SH-SY5Y (cell line): ENCODE data around the gene SOX10.

ENCODE experiments used
- GATA2 ChIP-seq: IDR thresholded peaks from 2 replicates; pipeline ENCODE4 v1.6.1; 2011; ENCODE audit warnings: mild to moderate bottlenecking, low read depth, low read length
- GATA3 ChIP-seq: IDR thresholded peaks from 2 replicates; pipeline ENCODE4 v1.6.1; 2011; ENCODE audit warnings: low read depth, mild to moderate bottlenecking, low read length, moderate library complexity

- no peak for TF ChIP-seq GATA2
- TF ChIP-seq GATA3: no peak
Measured at GRCh38 chr22:37943825-37944198, 40.5 kb downstream of the SOX10 start.
